Measurements from ENCODE around the gene TST. TPM values are rescaled to one million over a fixed set of nuclear protein-coding genes. Genes with fewer than 3 reads are reported as not detected.

The TST gene
- total RNA-seq = 20.9 TPM

GRCh38 chr22:37019309-37020191, at the start of gene TST, which contains the start of gene MPST:
TSS of gene TST (minus strand) at chr22:37019447. CDS start at chr22:37018732, 715 bp downstream.
TSS of gene MPST (plus strand) at chr22:37019742. CDS start at chr22:37019837, 95 bp downstream.
- peak within 1 kb of the TSS; percentile 81 to 87 (median 86) for H3K4me3 ChIP-seq (ENCODE audit: low read length in 3 of 3)
- H3K36me3 ChIP-seq (ENCODE audit: control insufficient read depth in 3 of 3, insufficient read depth in 3 of 3, low read length in 3 of 3) = peaks cover 0 to 15% (median 9%) of the 10 kb centered on the region in 3 donors
- H3K9ac ChIP-seq (ENCODE audit: low read depth in 1 of 3, low read length in 3 of 3) = peak within 1 kb of the TSS; percentile 77 to 89 (median 88)
- H3K27ac ChIP-seq (ENCODE audit: low read depth, low read length) = peak within 1 kb of the TSS; percentile 91
- H3K9me3 ChIP-seq (ENCODE audit: control insufficient read depth in 3 of 3, low read length in 3 of 3) = no peaks in the 10 kb centered on the region
- H3K27me3 ChIP-seq (ENCODE audit: control insufficient read depth in 3 of 3, insufficient read depth in 3 of 3, low read length in 3 of 3) = no peaks in the 10 kb centered on the region
- peaks cover 24 to 53% (median 53%) of the 10 kb centered on the region in 3 donors for H3K4me1 ChIP-seq (ENCODE audit: control insufficient read depth in 3 of 3, insufficient read depth in 3 of 3, low read length in 3 of 3)

GRCh38 chr22:37068859-37069258, 49.6 kb upstream of the TST start:
- H3K9me3 ChIP-seq (ENCODE audit: control insufficient read depth in 3 of 3, low read length in 3 of 3) = no peaks in the 10 kb centered on the region
- H3K36me3 ChIP-seq (ENCODE audit: control insufficient read depth in 3 of 3, insufficient read depth in 3 of 3, low read length in 3 of 3) = no peaks in the 10 kb centered on the region
- peaks cover 50 to 66% (median 55%) of the 10 kb centered on the region in 3 donors for H3K27me3 ChIP-seq (ENCODE audit: control insufficient read depth in 3 of 3, insufficient read depth in 3 of 3, low read length in 3 of 3)
- no peak overlapping the region for H3K9ac ChIP-seq (ENCODE audit: low read depth in 1 of 3, low read length in 3 of 3)
- no peak overlapping the region for H3K27ac ChIP-seq (ENCODE audit: low read depth, low read length)
- no peak overlapping the region for H3K4me3 ChIP-seq (ENCODE audit: low read length in 3 of 3)
- no peaks in the 10 kb centered on the region for H3K4me1 ChIP-seq (ENCODE audit: control insufficient read depth in 3 of 3, insufficient read depth in 3 of 3, low read length in 3 of 3)

- no peak overlapping the region for H3K4me3 ChIP-seq (ENCODE audit: low read length in 3 of 3)
- H3K27me3 ChIP-seq (ENCODE audit: control insufficient read depth in 3 of 3, insufficient read depth in 3 of 3, low read length in 3 of 3) = peaks cover 39 to 55% (median 49%) of the 10 kb centered on the region in 3 donors
- no peak overlapping the region for H3K27ac ChIP-seq (ENCODE audit: low read depth, low read length)
- H3K4me1 ChIP-seq (ENCODE audit: control insufficient read depth in 3 of 3, insufficient read depth in 3 of 3, low read length in 3 of 3) = no peaks in the 10 kb centered on the region
- H3K36me3 ChIP-seq (ENCODE audit: control insufficient read depth in 3 of 3, insufficient read depth in 3 of 3, low read length in 3 of 3) = no peaks in the 10 kb centered on the region
- no peaks in the 10 kb centered on the region for H3K9me3 ChIP-seq (ENCODE audit: control insufficient read depth in 3 of 3, low read length in 3 of 3)
- H3K9ac ChIP-seq (ENCODE audit: low read depth in 1 of 3, low read length in 3 of 3) = no peak overlapping the region
Observed at GRCh38 chr22:37067428-37067827, 48.2 kb upstream of the TST start.

- H3K4me3 ChIP-seq (ENCODE audit: low read length in 3 of 3) = no peak overlapping the region
- no peaks in the 10 kb centered on the region for H3K36me3 ChIP-seq (ENCODE audit: control insufficient read depth in 3 of 3, insufficient read depth in 3 of 3, low read length in 3 of 3)
- no peak overlapping the region for H3K27ac ChIP-seq (ENCODE audit: low read depth, low read length)
- H3K9me3 ChIP-seq (ENCODE audit: control insufficient read depth in 3 of 3, low read length in 3 of 3) = no peaks in the 10 kb centered on the region
- no peaks in the 10 kb centered on the region for H3K4me1 ChIP-seq (ENCODE audit: control insufficient read depth in 3 of 3, insufficient read depth in 3 of 3, low read length in 3 of 3)
- no peak overlapping the region for H3K9ac ChIP-seq (ENCODE audit: low read depth in 1 of 3, low read length in 3 of 3)
- H3K27me3 ChIP-seq (ENCODE audit: control insufficient read depth in 3 of 3, insufficient read depth in 3 of 3, low read length in 3 of 3) = peaks cover 36 to 43% (median 41%) of the 10 kb centered on the region in 3 donors
Observed at GRCh38 chr22:37065961-37066360, 46.7 kb upstream of the TST start.

GRCh38 chr22:37065180-37065579, 45.9 kb upstream of the TST start:
- Histone ChIP-seq H3K27ac (ENCODE audit: low read depth, low read length) (no peak overlapping the region), H3K36me3 (ENCODE audit: control insufficient read depth in 3 of 3, insufficient read depth in 3 of 3, low read length in 3 of 3) (no peaks in the 10 kb centered on the region), H3K9me3 (ENCODE audit: control insufficient read depth in 3 of 3, low read length in 3 of 3) (no peaks in the 10 kb centered on the region), H3K9ac (ENCODE audit: low read depth in 1 of 3, low read length in 3 of 3) (no peak overlapping the region), H3K27me3 (ENCODE audit: control insufficient read depth in 3 of 3, insufficient read depth in 3 of 3, low read length in 3 of 3) (peaks cover 30 to 38% (median 33%) of the 10 kb centered on the region in 3 donors), H3K4me3 (ENCODE audit: low read length in 3 of 3) (no peak overlapping the region), H3K4me1 (ENCODE audit: control insufficient read depth in 3 of 3, insufficient read depth in 3 of 3, low read length in 3 of 3) (no peaks in the 10 kb centered on the region)

- Histone ChIP-seq H3K4me3 (ENCODE audit: low read length in 3 of 3) (no peak overlapping the region), H3K27me3 (ENCODE audit: control insufficient read depth in 3 of 3, insufficient read depth in 3 of 3, low read length in 3 of 3) (peaks cover 24 to 32% (median 27%) of the 10 kb centered on the region in 3 donors), H3K4me1 (ENCODE audit: control insufficient read depth in 3 of 3, insufficient read depth in 3 of 3, low read length in 3 of 3) (no peaks in the 10 kb centered on the region), H3K36me3 (ENCODE audit: control insufficient read depth in 3 of 3, insufficient read depth in 3 of 3, low read length in 3 of 3) (peaks cover 0 to 2% (median 0%) of the 10 kb centered on the region in 3 donors), H3K9me3 (ENCODE audit: control insufficient read depth in 3 of 3, low read length in 3 of 3) (no peaks in the 10 kb centered on the region), H3K9ac (ENCODE audit: low read depth in 1 of 3, low read length in 3 of 3) (no peak overlapping the region), H3K27ac (ENCODE audit: low read depth, low read length) (no peak overlapping the region)
Observed at GRCh38 chr22:37064553-37064952, 45.3 kb upstream of the TST start.

GRCh38 chr22:37063431-37064420, 44.5 kb upstream of the TST start:
- H3K27ac ChIP-seq (ENCODE audit: low read depth, low read length) = no peak overlapping the region
- peaks cover 0 to 2% (median 0%) of the 10 kb centered on the region in 3 donors for H3K36me3 ChIP-seq (ENCODE audit: control insufficient read depth in 3 of 3, insufficient read depth in 3 of 3, low read length in 3 of 3)
- H3K9me3 ChIP-seq (ENCODE audit: control insufficient read depth in 3 of 3, low read length in 3 of 3) = no peaks in the 10 kb centered on the region
- no peak overlapping the region for H3K4me3 ChIP-seq (ENCODE audit: low read length in 3 of 3)
- no peaks in the 10 kb centered on the region for H3K4me1 ChIP-seq (ENCODE audit: control insufficient read depth in 3 of 3, insufficient read depth in 3 of 3, low read length in 3 of 3)
- peaks cover 17 to 25% (median 19%) of the 10 kb centered on the region in 3 donors for H3K27me3 ChIP-seq (ENCODE audit: control insufficient read depth in 3 of 3, insufficient read depth in 3 of 3, low read length in 3 of 3)
- H3K9ac ChIP-seq (ENCODE audit: low read depth in 1 of 3, low read length in 3 of 3) = no peak overlapping the region

- no peak overlapping the region for H3K9ac ChIP-seq (ENCODE audit: low read depth in 1 of 3, low read length in 3 of 3)
- no peak overlapping the region for H3K4me3 ChIP-seq (ENCODE audit: low read length in 3 of 3)
- H3K27me3 ChIP-seq (ENCODE audit: control insufficient read depth in 3 of 3, insufficient read depth in 3 of 3, low read length in 3 of 3) = peaks cover 8 to 16% (median 10%) of the 10 kb centered on the region in 3 donors
- peaks cover 0 to 2% (median 0%) of the 10 kb centered on the region in 3 donors for H3K36me3 ChIP-seq (ENCODE audit: control insufficient read depth in 3 of 3, insufficient read depth in 3 of 3, low read length in 3 of 3)
- H3K4me1 ChIP-seq (ENCODE audit: control insufficient read depth in 3 of 3, insufficient read depth in 3 of 3, low read length in 3 of 3) = no peaks in the 10 kb centered on the region
- H3K27ac ChIP-seq (ENCODE audit: low read depth, low read length) = no peak overlapping the region
- H3K9me3 ChIP-seq (ENCODE audit: control insufficient read depth in 3 of 3, low read length in 3 of 3) = no peaks in the 10 kb centered on the region
Observed at GRCh38 chr22:37062702-37063381, 43.6 kb upstream of the TST start.

GRCh38 chr22:37062376-37062675, 43.1 kb upstream of the TST start:
- H3K9me3 ChIP-seq (ENCODE audit: control insufficient read depth in 3 of 3, low read length in 3 of 3) = no peaks in the 10 kb centered on the region
- H3K36me3 ChIP-seq (ENCODE audit: control insufficient read depth in 3 of 3, insufficient read depth in 3 of 3, low read length in 3 of 3) = peaks cover 0 to 5% (median 2%) of the 10 kb centered on the region in 3 donors
- no peak overlapping the region for H3K9ac ChIP-seq (ENCODE audit: low read depth in 1 of 3, low read length in 3 of 3)
- H3K4me3 ChIP-seq (ENCODE audit: low read length in 3 of 3) = no peak overlapping the region
- no peak overlapping the region for H3K27ac ChIP-seq (ENCODE audit: low read depth, low read length)
- no peaks in the 10 kb centered on the region for H3K4me1 ChIP-seq (ENCODE audit: control insufficient read depth in 3 of 3, insufficient read depth in 3 of 3, low read length in 3 of 3)
- H3K27me3 ChIP-seq (ENCODE audit: control insufficient read depth in 3 of 3, insufficient read depth in 3 of 3, low read length in 3 of 3) = peaks cover 4 to 11% (median 5%) of the 10 kb centered on the region in 3 donors

Measured in skeletal muscle tissue (tissue), 4 donors.